Thyroid gland (tissue), 4 donors: ENCODE results near the gene ATP6AP1. TPM values are rescaled to one million over a fixed set of nuclear protein-coding genes. Genes with fewer than 3 reads are reported as not detected.
A peak's percentile ranks its signal among the peaks of the same experiment; 100 is the strongest.
"Not testable (repeated sequence)": the region's sequence is repeated elsewhere in the genome, so short reads cannot be mapped to it uniquely, and the experiment has no call there.

Experiments used
- DNase-seq, 2 donors: peaks; one replicate each; pipeline ENCODE4 v3.0.0-alpha.2; 2019
- H3K27ac ChIP-seq, 3 donors: fragments of 200-600 bp; sonication (generic); 1 replicate in 2 of 3; 2 replicates in 1 of 3; pipeline ENCODE4 v1.5.1; 2016 to 2019; ENCODE audit warnings: mild to moderate bottlenecking in 1 of 3, moderate library complexity in 1 of 3
- H3K27me3 ChIP-seq: fragments of 200-600 bp; sonication (generic); one replicate; pipeline ENCODE4 v1.5.1; 2019
- H3K36me3 ChIP-seq, 2 donors: fragments of 200-600 bp; sonication (generic); one replicate each; pipeline ENCODE4 v1.5.1; 2016 to 2019
- H3K4me1 ChIP-seq, 2 donors: fragments of 200-600 bp; sonication (generic); one replicate each; pipeline ENCODE4 v1.5.1; 2017 to 2019
- H3K4me3 ChIP-seq, 3 donors: fragments of 200-600 bp; sonication (generic); replicated peaks in 1 of 3; 1 replicate in 2 of 3; 2 replicates in 1 of 3; pipeline ENCODE4 v1.5.1; 2016; ENCODE audit warnings: mild to moderate bottlenecking in 1 of 3
- H3K9me3 ChIP-seq: fragments of 200-600 bp; sonication (generic); one replicate; pipeline ENCODE4 v1.5.1; 2017
- CTCF ChIP-seq, 6 experiments: fragments of 200-600 bp in 3 of 6; fragments of 450-650 bp in 3 of 6; sonication (generic) in 3 of 6; IDR thresholded peaks; one replicate each; pipeline ENCODE4 v1.5.1; 2016 to 2019; ENCODE audit warnings: antibody characterized with exemption in 6 of 6, mild to moderate bottlenecking in 2 of 6, inconsistent platforms in 1 of 6, moderate library complexity in 1 of 6
- POLR2A ChIP-seq, 2 donors: fragments of 450-650 bp; IDR thresholded peaks; one replicate each; pipeline ENCODE4 v1.6.1; 2017; ENCODE audit warnings: antibody characterized with exemption in 2 of 2, mild to moderate bottlenecking in 2 of 2, moderate library complexity in 1 of 2
- WGBS, 2 donors: methylation state at CpG; one replicate each; pipeline ENCODE4 v1.1.5; 2017; 5-methylcytosine and 5-hydroxymethylcytosine counted together
- intact Hi-C: fragments of 100-400 bp; cut with DNase I; formaldehyde crosslinking; loops from one replicate; pipeline ENCODE4 v1.15.1; 2023
- total RNA-seq, 4 donors: library from RNA; depleted of rRNA; stranded (reverse); fragments of >200 nt; gene quantifications; one replicate each; pipeline ENCODE4 v1.2.3, GENCODE V29; 2016

The ATP6AP1 gene
- total RNA-seq, 4 donors from 2014 or later, result 69.0 to 172 (median 84.4) TPM

GRCh38 chrX:154397888-154398667 lies 30.4 kb upstream of the ATP6AP1 start, which contains the start of gene RPL10:
RPL10 (plus strand) TSS chrX:154398377; CDS start chrX:154398520, 143 bp downstream.
- WGBS, 2 donors, result 0 to 2% methylated on average over 7 to 26 of the region's 69 CpGs
- H3K27ac ChIP-seq, result peak within 1 kb of the TSS; percentile 94 to 100 (median 97)
- H3K36me3 ChIP-seq, result peaks cover 19 to 25% of the 10 kb centered on the region in 2 donors
- intact Hi-C loops, result no loop called here
- peaks cover 9% of the 10 kb centered on the region in 2 donors for H3K4me1 ChIP-seq
- no peaks in the 10 kb centered on the region for H3K9me3 ChIP-seq
- TF ChIP-seq CTCF (IDR thresholded peaks at IDR 0.05) (no peak), POLR2A (IDR thresholded peaks at IDR 0.05) (peak; percentile 64 to 93)
- H3K4me3 ChIP-seq, result peak within 1 kb of the TSS; percentile 47 to 58 (median 51)
- H3K27me3 ChIP-seq, result no peaks in the 10 kb centered on the region
- DNase-seq, result peak; percentile 93

DNA sequence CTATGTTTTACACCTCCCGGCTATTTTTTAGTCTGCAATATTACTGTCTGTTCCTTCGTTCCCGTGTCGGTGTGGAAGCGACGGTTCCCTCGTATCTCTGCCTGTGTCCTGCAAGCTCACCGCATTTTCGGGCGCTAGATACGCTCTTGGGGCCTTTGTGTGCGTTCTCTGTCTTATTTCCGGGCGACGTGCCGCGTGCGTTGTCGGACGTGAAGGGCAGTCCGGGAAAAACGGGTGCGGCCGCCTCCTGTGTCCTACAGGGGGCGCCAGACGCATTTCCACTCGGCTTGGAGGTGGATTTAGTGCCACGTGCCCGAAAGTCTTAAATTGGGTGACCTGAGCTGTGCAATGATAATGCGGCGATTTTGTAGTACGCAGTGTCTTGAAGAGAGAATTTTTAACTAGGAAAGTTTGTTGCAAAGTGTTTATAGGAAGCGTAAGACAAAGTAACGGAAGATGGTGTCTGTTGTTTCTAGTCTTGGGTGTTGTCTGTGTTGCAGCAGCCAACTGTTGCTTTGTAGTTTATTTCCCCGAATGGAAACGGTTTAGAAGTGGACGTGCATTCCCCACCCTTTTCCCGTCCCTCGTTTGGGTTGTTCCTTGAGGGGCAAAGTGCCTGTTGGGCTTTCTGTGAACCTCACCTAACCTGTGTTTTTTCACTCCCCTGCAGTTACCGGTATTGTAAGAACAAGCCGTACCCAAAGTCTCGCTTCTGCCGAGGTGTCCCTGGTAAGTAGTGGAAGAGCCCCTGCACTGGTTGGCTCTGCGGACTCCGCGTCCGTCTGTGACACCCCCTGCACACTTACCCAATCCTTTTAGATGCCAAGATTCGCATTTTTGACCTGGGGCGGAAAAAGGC lies 29.6 kb upstream of the ATP6AP1 start:
- intact Hi-C loops, result no loop called here
- H3K4me1 ChIP-seq, result peaks cover 9% of the 10 kb centered on the region in 2 donors
- H3K27ac ChIP-seq, result peak overlapping the region; percentile 94 to 100 (median 97)
- H3K27me3 ChIP-seq, result no peaks in the 10 kb centered on the region
- H3K9me3 ChIP-seq, result no peaks in the 10 kb centered on the region
- H3K4me3 ChIP-seq, result peak overlapping the region; percentile 47 to 58 (median 51)
- TF ChIP-seq CTCF (IDR thresholded peaks at IDR 0.05) (peak; percentile 65 to 82 (median 70)), POLR2A (IDR thresholded peaks at IDR 0.05) (no peak)
- WGBS, 2 donors, result 2 to 3% methylated on average over 17 to 41 of the region's 49 CpGs
- H3K36me3 ChIP-seq, result peaks cover 19 to 25% of the 10 kb centered on the region in 2 donors
- DNase-seq, result peak; percentile 86 to 91

DNA sequence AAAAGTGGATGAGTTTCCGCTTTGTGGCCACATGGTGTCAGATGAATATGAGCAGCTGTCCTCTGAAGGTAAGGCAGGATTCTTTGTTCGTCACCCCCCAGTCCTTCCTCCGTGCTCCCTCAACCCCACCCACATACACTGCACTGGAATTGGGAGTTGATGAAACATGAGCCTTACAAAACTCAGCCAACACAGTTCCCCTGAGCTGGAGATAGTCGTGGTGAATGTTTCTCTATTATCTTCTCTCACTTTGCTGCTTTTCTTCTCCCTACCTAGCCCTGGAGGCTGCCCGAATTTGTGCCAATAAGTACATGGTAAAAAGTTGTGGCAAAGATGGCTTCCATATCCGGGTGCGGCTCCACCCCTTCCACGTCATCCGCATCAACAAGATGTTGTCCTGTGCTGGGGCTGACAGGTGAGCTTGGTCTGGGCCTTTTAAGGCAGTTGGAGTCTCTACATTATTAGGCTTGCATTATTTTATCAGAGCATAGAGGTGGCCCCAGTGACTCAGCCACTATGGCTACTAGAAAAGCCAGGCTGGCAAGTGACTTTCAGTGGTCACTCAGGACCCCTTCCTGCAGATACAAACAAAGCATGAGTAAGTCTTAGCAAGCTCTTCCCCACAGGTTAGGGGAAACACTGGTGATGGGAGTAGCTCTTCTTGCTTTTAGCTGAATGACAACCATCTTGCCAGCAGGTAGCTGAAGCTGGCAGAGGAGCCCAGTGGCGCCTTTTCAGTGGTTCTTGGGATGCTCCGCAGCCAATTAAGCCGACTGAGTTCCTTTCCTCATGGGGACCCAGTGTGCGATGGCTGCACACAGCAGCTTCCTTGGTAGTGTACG lies 28.7 kb upstream of the ATP6AP1 start:
- 31 to 53% methylated on average over 9 to 12 of the region's 14 CpGs for WGBS, 2 donors
- H3K4me1 ChIP-seq, result peaks cover 9% of the 10 kb centered on the region in 2 donors
- peaks cover 19 to 25% of the 10 kb centered on the region in 2 donors for H3K36me3 ChIP-seq
- DNase-seq, result no peak
- no peaks in the 10 kb centered on the region for H3K27me3 ChIP-seq
- no peaks in the 10 kb centered on the region for H3K9me3 ChIP-seq
- intact Hi-C loops, result loop anchor here (5.0 kb wide), 1 partner anchor 133 kb away; no protein-coding TSS in a partner anchor
- peak overlapping the region in 1 of 3 donors; percentile 51 for H3K4me3 ChIP-seq
- peak overlapping the region; percentile 32 to 97 (median 94) for H3K27ac ChIP-seq
- no peak for TF ChIP-seq CTCF (IDR thresholded peaks at IDR 0.05)

GRCh38 chrX:154400369-154400817 lies 28.1 kb upstream of the ATP6AP1 start:
- not testable (repeated sequence) for H3K9me3 ChIP-seq, H3K27ac ChIP-seq, DNase-seq, H3K27me3 ChIP-seq, H3K4me3 ChIP-seq, H3K4me1 ChIP-seq
- intact Hi-C loops, result loop anchor here (5.0 kb wide), 1 partner anchor 132 kb away; no protein-coding TSS in a partner anchor
- 64% methylated on average over 2 of the region's 6 CpGs; no CpG with 5 or more reads in 1 of the 2 donors for WGBS, 2 donors
- peaks cover 19 to 25% of the 10 kb centered on the region in 2 donors for H3K36me3 ChIP-seq
